HG02870 (cell line): ENCODE results near the gene CERS6.

Experiments used
- ATAC-seq: cut with Tn5 transposase; IDR thresholded peaks from one replicate; pipeline ENCODE4 v1.9.1; 2021; ENCODE audit warnings: mild to moderate bottlenecking, moderate library complexity; ENCODE audit not compliant: unreplicated experiment

Gene CERS6

DNA sequence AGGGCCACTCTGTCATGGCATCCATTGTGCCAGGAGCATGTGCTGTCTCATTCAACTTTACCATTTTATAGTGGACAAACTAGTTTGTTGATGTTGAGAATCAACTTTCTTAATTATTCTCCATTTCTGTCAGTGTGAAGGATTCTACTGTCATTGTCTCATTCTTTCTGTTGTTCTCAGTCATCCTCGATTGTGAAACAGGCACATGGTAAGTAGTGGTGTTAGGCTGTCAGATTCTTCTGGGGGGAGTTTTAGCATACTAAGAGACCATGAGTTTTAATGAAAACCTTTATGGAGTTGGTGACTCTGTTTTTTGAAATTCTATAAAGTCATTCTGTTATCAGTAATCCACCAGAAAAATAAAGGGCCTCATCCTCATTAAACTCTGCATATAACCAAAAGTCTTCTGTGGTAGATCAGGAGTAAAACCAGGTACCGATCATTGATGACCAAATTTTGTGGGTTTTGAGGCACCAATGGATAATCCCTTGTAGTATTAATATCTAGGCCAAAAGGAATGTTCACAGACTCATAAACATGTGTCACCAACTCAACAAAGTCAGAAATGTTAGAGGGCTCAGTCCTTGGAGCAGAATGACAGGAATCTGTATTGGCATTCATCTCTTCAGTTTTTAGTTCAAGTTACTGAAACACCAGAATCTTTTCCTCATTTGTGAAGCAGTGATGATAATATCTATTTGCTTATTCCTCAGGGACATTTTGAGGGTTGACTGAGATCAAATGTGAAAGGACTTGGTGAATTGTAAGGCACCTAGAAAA lies 73.2 kb downstream of the CERS6 start:
- no peak for ATAC-seq

- ATAC-seq: no peak
Measured at GRCh38 chr2:168529900-168530561, 74.0 kb downstream of the CERS6 start.

GRCh38 chr2:168530982-168531622 lies 75.0 kb downstream of the CERS6 start:
- ATAC-seq: no peak

GRCh38 chr2:168534926-168535325 lies 78.9 kb downstream of the CERS6 start:
- ATAC-seq: no peak

- ATAC-seq: no peak
Measured at GRCh38 chr2:168536925-168537466, 80.9 kb downstream of the CERS6 start.

GRCh38 chr2:168538133-168538532 lies 82.1 kb downstream of the CERS6 start:
- ATAC-seq: no peak

GRCh38 chr2:168538534-168538933 lies 82.5 kb downstream of the CERS6 start:
- ATAC-seq: no peak

GRCh38 chr2:168539945-168540344 lies 83.9 kb downstream of the CERS6 start:
- no peak for ATAC-seq

GRCh38 chr2:168541858-168542257 lies 85.8 kb downstream of the CERS6 start:
- ATAC-seq: no peak

- no peak for ATAC-seq
Measured at GRCh38 chr2:168543037-168543436, 87.0 kb downstream of the CERS6 start.

DNA sequence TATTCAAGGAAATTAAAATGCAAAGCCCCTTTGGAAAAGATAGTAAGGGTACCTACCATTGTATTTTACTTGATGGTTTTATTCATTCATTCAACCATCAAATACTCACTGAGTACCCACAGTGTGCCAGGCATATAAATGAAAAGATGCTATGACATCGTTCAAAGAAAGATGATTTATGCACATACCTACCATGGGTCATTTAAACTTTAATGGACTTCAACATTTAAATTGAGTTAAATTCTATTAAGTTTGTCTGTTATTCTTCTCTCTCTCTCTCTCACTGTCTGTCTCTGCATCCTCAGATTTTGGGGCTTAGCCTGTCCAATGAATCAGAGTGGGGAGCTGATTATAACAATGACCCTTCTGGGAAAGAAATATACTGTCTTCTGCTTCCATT lies 87.9 kb downstream of the CERS6 start:
- ATAC-seq: no peak

DNA sequence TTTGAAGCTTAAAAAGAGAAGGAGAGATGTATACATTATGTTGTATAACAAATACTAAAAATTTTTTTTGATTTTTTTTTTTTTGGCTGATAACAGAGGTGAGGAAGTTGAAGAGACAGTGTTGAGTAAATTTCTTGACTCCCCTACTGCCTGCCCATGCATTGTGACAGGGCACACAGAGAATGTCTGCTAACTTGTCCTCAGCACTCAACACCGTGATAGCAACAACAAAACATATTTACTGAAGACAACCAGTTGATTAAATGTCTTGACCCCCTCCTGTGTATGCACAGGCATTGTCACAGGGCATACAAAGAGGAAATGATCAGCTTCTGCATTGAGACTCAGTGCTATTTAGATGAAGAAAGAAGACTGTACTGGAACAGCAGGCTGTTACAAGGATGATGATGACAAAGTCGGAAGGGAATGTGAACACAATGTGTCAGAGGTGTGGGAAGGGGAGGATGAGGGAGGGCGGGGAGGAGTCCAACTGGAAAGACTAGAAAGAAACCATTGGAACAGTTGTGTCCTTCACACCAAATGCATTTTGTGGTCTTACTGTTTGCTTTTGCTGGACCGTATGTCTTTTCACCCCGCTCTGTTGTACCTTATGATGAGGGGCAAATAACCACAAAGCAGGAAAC lies 89.5 kb downstream of the CERS6 start:
- no peak for ATAC-seq

DNA sequence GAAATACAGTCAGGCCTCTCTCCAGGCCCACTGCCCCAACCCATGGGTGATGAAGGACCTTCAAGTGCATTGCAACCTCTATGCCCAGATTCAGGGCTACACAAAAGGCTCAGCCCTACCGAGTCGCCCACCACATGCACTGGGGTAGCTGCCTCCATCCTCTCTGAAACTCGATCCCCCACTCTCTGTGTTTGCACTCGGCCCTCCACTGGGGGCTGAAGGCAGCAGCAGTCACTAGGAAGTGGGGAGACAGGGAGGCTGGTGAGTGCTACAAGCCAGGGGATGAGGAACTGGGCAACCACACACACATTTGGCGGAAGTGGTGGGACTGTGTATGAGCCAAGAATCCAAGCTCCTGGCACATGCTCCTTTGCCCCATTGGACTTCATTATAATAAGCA lies 94.6 kb downstream of the CERS6 start:
- no peak for ATAC-seq

DNA sequence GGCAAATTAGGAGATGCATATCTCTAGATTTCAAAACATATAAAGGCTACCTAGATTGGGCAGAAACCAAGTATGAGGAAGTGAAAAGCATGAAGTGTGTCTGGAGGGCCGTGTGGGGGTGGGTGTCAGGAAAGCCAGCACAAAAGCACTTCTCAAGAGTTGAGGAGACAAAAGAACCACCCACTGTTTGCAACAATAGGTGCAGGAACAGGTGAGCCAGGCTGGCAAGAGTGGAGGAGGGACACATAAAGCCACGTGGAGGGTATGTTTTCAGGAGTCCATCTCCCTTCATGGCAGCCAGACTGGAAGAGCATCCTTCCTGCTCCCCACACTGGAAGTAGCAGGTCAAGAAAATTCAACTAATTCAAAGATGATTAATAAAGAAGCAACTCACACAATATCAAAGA lies 96.4 kb downstream of the CERS6 start:
- peak; percentile 99 for ATAC-seq

DNA sequence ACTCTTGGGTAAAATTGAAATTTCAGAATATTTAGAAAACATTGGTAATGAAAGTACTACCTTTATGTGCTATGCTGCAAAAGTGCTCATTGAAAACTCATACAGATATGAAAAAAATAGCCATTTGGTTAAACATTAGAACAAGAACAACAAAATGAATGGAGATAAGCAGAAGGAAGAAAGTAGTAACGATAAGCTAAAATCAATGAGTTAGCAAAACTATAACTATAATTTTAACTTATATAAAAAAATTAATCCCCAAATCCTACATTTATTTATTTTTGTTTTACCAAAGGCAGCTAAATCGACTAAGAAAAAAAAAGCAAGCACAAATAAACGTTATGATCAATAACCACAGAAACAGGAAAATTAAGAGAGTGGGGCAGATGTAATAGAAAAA lies 99.2 kb downstream of the CERS6 start:
- ATAC-seq: no peak

DNA sequence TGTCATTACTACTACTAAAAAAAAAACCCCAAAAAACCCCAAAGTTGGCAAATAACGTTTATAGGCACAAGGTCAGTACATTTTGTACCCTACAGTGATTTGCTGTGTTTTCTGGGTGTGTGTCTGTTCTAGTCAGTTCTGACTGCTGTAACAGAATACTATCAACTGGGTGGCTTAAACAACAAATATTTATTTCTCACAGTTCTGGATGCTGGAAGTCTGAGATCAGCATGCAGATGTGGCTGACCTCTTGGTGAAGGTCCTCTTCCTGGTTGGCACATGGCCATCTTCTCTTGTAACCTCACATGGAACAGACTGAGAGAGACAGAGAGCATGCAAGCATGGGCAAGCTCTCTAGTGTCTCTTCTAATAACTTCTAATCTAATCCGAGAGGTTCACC lies 103.1 kb downstream of the CERS6 start:
- no peak for ATAC-seq

DNA sequence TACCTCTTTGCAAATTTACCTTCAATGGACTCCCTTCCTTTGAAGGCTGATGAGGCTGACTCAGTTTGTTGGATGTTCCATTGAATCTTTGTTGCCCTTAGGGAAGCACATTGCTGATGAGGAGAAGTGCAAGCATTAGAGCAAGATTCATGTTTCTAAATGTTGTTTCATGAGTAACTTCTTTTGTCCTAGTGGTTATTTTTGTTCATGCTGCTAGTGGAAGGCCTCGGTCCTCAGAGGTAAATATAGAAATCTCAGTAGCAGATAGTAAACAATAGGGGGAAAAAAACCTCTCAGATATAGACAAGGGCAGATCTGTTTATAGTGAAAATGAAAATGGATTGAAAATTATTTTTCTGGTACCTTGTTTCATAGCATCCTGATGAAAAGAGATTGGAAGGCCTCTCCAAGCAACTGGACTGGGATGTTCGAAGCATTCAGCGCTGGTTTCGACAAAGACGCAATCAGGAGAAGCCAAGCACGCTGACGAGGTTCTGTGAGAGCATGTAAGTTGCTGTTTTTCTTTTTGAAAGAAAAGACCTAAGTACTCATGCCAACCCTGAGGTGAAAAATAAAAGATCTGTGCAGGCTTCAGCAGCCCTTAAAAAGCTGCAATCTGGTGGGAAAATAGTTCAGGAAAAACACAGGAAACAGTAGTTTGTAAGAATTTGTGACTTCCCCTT lies 104.9 kb downstream of the CERS6 start:
- no peak for ATAC-seq

DNA sequence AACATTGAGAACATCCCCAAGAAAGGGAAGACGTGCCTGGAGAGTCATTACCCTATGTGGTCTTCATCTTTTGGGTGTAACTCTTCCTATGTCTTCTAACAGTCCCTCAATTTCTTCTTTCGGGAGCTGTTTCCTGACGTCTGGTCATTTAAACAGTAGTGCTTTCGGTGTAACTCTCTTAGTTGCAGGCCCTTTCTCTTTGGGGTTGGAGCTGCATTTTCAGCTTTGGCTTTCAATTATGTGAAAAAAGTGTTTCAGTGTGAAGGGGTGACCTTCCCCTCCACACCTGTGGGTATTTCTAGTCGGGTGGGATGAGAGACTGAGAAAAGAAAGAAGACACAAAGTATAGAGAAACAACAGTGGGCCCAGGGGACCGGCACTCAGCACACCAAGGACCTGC lies 105.9 kb downstream of the CERS6 start:
- ATAC-seq: no peak

DNA sequence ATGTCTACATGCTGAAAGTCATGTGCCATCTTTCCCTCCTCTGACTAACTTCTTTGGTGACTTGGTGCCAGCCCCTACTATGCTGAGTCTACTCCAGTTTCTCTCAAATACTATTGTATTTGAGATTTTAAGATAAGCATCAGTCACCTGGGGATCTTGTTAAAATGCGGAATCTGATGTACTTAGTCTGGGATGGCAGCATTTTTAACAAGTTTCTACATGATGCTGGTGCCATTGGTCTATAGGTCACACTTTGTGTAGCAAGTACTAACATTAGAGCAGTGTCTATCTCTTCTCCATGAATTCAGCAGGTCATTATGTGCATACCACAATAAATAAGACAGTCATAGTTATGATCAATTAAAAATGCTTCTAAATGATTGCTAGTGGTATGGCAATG lies 106.9 kb downstream of the CERS6 start:
- ATAC-seq: no peak

DNA sequence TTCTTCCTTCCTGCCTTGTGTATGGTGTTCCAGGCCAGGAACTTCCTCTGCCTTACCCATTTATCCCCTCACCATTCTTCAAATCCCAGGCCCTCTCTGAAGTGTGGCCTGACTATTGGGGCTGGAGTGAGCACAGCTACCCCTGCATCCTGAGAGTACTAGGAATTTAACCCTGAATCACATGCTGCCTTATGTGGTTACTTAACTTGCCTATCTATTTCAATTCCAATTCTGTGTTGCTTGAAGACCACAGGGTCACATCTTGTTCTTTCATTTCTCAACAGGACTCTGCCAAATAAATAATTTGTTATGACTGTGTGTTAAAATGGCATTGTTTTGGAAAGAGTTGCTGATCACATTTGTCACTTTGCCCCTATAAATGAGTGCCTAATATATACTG lies 108.6 kb downstream of the CERS6 start:
- peak; percentile 36 for ATAC-seq

DNA sequence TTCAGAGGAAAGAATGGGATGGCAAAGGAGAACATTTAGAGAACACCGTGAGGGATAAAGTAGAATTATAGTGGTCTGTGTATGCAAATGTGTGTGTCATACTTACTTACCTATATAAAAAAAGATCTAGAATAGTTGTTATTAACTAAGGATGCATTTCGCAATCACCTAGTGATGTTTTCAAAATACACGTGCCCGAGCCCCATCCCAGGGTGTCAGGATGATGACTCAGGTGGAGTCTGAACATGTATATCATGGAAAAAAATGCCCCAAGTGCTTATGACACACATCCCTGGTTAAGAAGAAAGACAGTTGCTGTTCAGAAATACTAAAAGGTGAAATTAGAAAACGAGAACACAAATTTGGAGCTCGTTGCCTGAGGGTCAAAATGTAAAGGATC lies 109.0 kb downstream of the CERS6 start:
- no peak for ATAC-seq
